Mononuclear cell (primary cell): ENCODE measurements around the gene IZUMO1R. TPM values are rescaled to one million over a fixed set of nuclear protein-coding genes. Genes with fewer than 3 reads are reported as not detected.

Experiments used
- H3K27me3 ChIP-seq: 2 replicates; pipeline ENCODE4 v1.6.0; 2011; ENCODE audit warnings: low read length, control low read depth; ENCODE audit not compliant: insufficient read depth
- H3K4me1 ChIP-seq: 2 replicates; pipeline ENCODE4 v1.5.1; 2011; ENCODE audit warnings: mild to moderate bottlenecking, low read length, control low read depth; ENCODE audit not compliant: insufficient read depth
- H3K4me3 ChIP-seq: 2 replicates; pipeline ENCODE4 v1.5.1; 2011; ENCODE audit warnings: mild to moderate bottlenecking, low read length, moderate library complexity
- H3K9me3 ChIP-seq: 2 replicates; pipeline ENCODE4 v1.5.1; 2011; ENCODE audit warnings: low read depth, mild to moderate bottlenecking, control low read depth, low read length
- total RNA-seq: library from RNA; depleted of rRNA; stranded (reverse); fragments of >200 nt; gene quantifications from one replicate; pipeline ENCODE4 v1.2.3, GENCODE V29; 2012

The IZUMO1R gene
- total RNA-seq, 1 donor = not detected

- H3K27me3 ChIP-seq = no peaks in the 10 kb centered on the region
- H3K4me1 ChIP-seq = no peaks in the 10 kb centered on the region
- H3K9me3 ChIP-seq = no peaks in the 10 kb centered on the region
- no peak overlapping the region for H3K4me3 ChIP-seq
Observed at GRCh38 chr11:94309757-94310156, 5.4 kb downstream of the IZUMO1R start.

- Histone ChIP-seq H3K4me3 (no peak overlapping the region), H3K27me3 (no peaks in the 10 kb centered on the region), H3K9me3 (no peaks in the 10 kb centered on the region), H3K4me1 (no peaks in the 10 kb centered on the region)
Observed at GRCh38 chr11:94310191-94310875, 6.0 kb downstream of the IZUMO1R start.

GRCh38 chr11:94312339-94312738, 8.0 kb downstream of the IZUMO1R start:
- H3K27me3 ChIP-seq = no peaks in the 10 kb centered on the region
- no peaks in the 10 kb centered on the region for H3K9me3 ChIP-seq
- H3K4me3 ChIP-seq = no peak overlapping the region
- no peaks in the 10 kb centered on the region for H3K4me1 ChIP-seq

- Histone ChIP-seq H3K4me1 (no peaks in the 10 kb centered on the region), H3K4me3 (no peak overlapping the region), H3K27me3 (no peaks in the 10 kb centered on the region), H3K9me3 (no peaks in the 10 kb centered on the region)
Observed at GRCh38 chr11:94314064-94314463, 9.7 kb downstream of the IZUMO1R start.

- Histone ChIP-seq H3K27me3 (no peaks in the 10 kb centered on the region), H3K4me1 (no peaks in the 10 kb centered on the region), H3K9me3 (no peaks in the 10 kb centered on the region), H3K4me3 (no peak overlapping the region)
Observed at GRCh38 chr11:94315664-94316063, 11.3 kb downstream of the IZUMO1R start.

GRCh38 chr11:94322501-94322900, 18.1 kb downstream of the IZUMO1R start:
- Histone ChIP-seq H3K9me3 (no peaks in the 10 kb centered on the region), H3K4me1 (no peaks in the 10 kb centered on the region), H3K27me3 (no peaks in the 10 kb centered on the region), H3K4me3 (no peak overlapping the region)

GRCh38 chr11:94325681-94326080, 21.3 kb downstream of the IZUMO1R start:
- Histone ChIP-seq H3K9me3 (no peaks in the 10 kb centered on the region), H3K4me3 (no peak overlapping the region), H3K4me1 (no peaks in the 10 kb centered on the region), H3K27me3 (no peaks in the 10 kb centered on the region)

- H3K27me3 ChIP-seq = no peaks in the 10 kb centered on the region
- no peaks in the 10 kb centered on the region for H3K9me3 ChIP-seq
- no peaks in the 10 kb centered on the region for H3K4me1 ChIP-seq
- H3K4me3 ChIP-seq = no peak overlapping the region
Observed at GRCh38 chr11:94326947-94327346, 22.6 kb downstream of the IZUMO1R start.

GRCh38 chr11:94328587-94329080, 24.3 kb downstream of the IZUMO1R start:
- Histone ChIP-seq H3K4me1 (no peaks in the 10 kb centered on the region), H3K9me3 (no peaks in the 10 kb centered on the region), H3K4me3 (no peak overlapping the region), H3K27me3 (no peaks in the 10 kb centered on the region)

- Histone ChIP-seq H3K4me1 (no peaks in the 10 kb centered on the region), H3K27me3 (no peaks in the 10 kb centered on the region), H3K9me3 (no peaks in the 10 kb centered on the region), H3K4me3 (no peak overlapping the region)
Observed at GRCh38 chr11:94329501-94329900, 25.1 kb downstream of the IZUMO1R start.

GRCh38 chr11:94330789-94331188, 26.4 kb downstream of the IZUMO1R start:
- H3K4me3 ChIP-seq = no peak overlapping the region
- H3K9me3 ChIP-seq = no peaks in the 10 kb centered on the region
- H3K27me3 ChIP-seq = no peaks in the 10 kb centered on the region
- H3K4me1 ChIP-seq = no peaks in the 10 kb centered on the region

GRCh38 chr11:94332814-94333213, 28.4 kb downstream of the IZUMO1R start:
- Histone ChIP-seq H3K9me3 (no peaks in the 10 kb centered on the region), H3K27me3 (no peaks in the 10 kb centered on the region)

GRCh38 chr11:94336033-94336432, 31.7 kb downstream of the IZUMO1R start:
- Histone ChIP-seq H3K27me3 (no peaks in the 10 kb centered on the region), H3K4me1 (no peaks in the 10 kb centered on the region), H3K4me3 (no peak overlapping the region), H3K9me3 (no peaks in the 10 kb centered on the region)

More at GRCh38 chr11:94332814-94333213, 28.4 kb downstream of the IZUMO1R start:
- no peak overlapping the region for H3K4me3 ChIP-seq
- no peaks in the 10 kb centered on the region for H3K4me1 ChIP-seq

GRCh38 chr11:94338651-94339050, 34.3 kb downstream of the IZUMO1R start:
- Histone ChIP-seq H3K9me3 (no peaks in the 10 kb centered on the region), H3K27me3 (no peaks in the 10 kb centered on the region), H3K4me1 (no peaks in the 10 kb centered on the region), H3K4me3 (no peak overlapping the region)

GRCh38 chr11:94342250-94342649, 37.9 kb downstream of the IZUMO1R start:
- Histone ChIP-seq H3K4me1 (no peaks in the 10 kb centered on the region), H3K27me3 (no peaks in the 10 kb centered on the region), H3K4me3 (no peak overlapping the region), H3K9me3 (no peaks in the 10 kb centered on the region)

- no peaks in the 10 kb centered on the region for H3K4me1 ChIP-seq
- no peak overlapping the region for H3K4me3 ChIP-seq
- no peaks in the 10 kb centered on the region for H3K27me3 ChIP-seq
- H3K9me3 ChIP-seq = no peaks in the 10 kb centered on the region
Observed at GRCh38 chr11:94343495-94343894, 39.1 kb downstream of the IZUMO1R start.
